IMR-90 (cell line): ENCODE data around the gene PRORP.

Source experiments
- CEBPB ChIP-seq: IDR thresholded peaks from 2 replicates; pipeline ENCODE4 v1.6.1; 2012; ENCODE audit warnings: low read depth, low read length, improper control_type of control experiment
- CTCF ChIP-seq: conservative IDR thresholded peaks from 2 replicates; pipeline ENCODE4 v1.5.1; 2012; ENCODE audit warnings: mild to moderate bottlenecking, low read depth, low read length, improper control_type of control experiment
- ELK1 ChIP-seq: fragments of 150-350 bp; IDR thresholded peaks from 2 replicates; pipeline ENCODE4 v1.6.1; 2016; ENCODE audit warnings: low read depth, mild to moderate bottlenecking, low read length, moderate library complexity, borderline replicate concordance
- FOS ChIP-seq: fragments of 150-350 bp; IDR thresholded peaks from 2 replicates; pipeline ENCODE4 v1.6.1; 2016; ENCODE audit warnings: low read depth, low read length
- NFE2L2 ChIP-seq: fragments of 150-350 bp; IDR thresholded peaks from 2 replicates; pipeline ENCODE4 v1.6.1; 2016; ENCODE audit warnings: low read depth, mild to moderate bottlenecking, low read length
- POLR2A ChIP-seq: IDR thresholded peaks from 2 replicates; pipeline ENCODE4 v1.6.1; 2012; ENCODE audit warnings: mild to moderate bottlenecking, low read depth, low read length
- RAD21 ChIP-seq: IDR thresholded peaks from 2 replicates; pipeline ENCODE4 v1.6.1; 2012; ENCODE audit warnings: low read length, improper control_type of control experiment
- RCOR1 ChIP-seq: IDR thresholded peaks from 2 replicates; pipeline ENCODE4 v1.6.1; 2012; ENCODE audit warnings: mild to moderate bottlenecking, low read length, improper control_type of control experiment; ENCODE audit not compliant: insufficient replicate concordance

- TF ChIP-seq CTCF (no peak), CEBPB (no peak), RAD21 (no peak), POLR2A (no peak), NFE2L2 (no peak), RCOR1 (no peak), ELK1 (no peak), FOS (no peak)
These were observed 36.8 kb downstream of the PRORP start for GRCh38 chr14:35158951-35159653.
